GM21737 (cell line): ENCODE data around the gene GPR153.
A peak's percentile ranks its signal among the peaks of the same experiment; 100 is the strongest.

ENCODE experiments used
- ATAC-seq: cut with Tn5 transposase; IDR thresholded peaks from one replicate; pipeline ENCODE4 v1.9.1; 2021; ENCODE audit warnings: mild to moderate bottlenecking, moderate library complexity; ENCODE audit not compliant: unreplicated experiment

The GPR153 gene

DNA sequence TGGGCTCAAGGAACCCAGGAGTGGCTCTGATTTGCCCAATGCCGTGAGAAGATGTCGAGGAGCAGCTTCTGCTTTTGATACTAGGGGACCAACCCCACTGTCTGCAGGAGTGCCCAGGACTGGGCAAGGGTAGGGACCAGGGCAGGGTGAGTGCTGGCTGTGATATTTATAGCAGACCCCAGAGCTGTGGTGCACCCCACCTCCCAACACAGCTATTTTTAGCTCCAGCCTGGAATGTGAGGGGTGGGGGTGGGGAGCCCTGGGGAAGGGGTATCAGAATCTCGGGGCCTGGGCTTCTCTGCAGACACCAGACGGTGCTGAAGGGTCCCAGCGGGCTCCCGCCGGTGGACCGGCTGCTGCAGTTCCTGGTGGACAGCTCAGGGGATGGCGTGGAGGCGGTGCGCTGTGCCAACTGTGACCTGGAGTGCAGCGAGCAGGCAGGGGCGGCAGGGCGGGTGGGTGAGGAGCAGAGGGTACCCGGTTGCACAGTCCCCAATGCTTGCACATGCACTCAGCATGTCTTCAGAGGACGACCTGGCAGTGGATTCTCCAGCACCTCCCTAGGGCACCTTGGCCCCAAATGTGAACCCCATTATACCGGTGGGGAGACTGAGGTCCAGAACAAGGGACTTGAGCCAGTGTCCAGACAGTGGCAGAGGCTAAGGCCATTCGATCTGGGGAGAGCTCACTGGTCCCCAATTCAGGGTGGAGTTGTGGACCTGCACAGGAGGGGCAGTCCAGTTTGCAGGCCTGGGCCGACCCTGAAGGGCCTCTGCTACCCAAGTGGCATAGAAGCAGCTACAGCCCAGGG, 53.6 kb downstream of the GPR153 start:
- ATAC-seq, result no peak

DNA sequence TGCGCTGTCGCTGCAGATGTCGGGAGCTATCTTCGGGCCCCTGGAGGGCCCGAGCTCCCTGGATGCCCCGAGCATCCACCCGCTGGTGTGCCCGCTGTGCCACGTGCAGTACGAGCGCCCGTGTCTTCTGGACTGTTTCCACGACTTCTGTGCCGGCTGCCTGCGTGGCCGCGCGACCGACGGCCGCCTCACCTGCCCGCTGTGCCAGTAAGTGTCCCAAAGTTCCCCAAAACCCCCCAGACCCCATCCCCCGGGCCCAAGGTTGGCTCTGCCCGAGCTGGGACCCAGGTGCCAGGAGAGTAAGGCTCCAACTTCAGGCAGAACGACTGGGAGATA, 54.4 kb downstream of the GPR153 start:
- ATAC-seq, result no peak

DNA sequence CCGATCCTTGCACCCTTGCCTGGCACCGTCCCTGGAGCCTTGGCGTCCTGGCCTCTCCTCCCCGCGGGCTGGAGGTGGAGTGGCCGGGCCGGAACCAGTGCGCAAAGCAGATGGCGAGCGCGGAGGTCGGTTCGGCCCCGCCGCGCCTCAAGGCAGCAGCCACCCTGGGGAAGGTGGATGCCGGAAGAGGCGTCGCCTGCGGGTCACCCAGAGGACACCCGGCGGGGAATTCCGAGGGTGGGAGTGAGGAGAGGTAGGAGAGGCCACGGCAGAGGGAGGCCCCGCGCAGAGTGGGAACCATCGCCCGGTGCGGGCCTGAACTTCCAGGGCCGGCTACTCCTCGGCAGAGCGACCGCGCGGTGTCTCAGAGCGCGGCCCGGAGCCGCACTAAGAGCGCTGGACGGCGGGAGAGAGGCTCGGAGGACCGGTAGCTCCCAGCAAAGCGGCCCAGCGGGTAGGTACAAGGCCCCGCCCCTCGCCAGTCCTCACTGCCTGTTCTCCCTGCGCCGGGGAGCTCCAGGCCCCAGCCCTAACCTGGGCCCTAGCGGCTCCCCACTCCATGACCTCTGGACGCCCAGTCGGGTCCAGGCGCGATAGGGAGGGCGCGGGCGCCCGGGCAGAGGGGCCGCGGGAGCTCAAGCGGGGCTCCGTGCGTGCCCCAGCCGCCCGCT, 54.9 kb downstream of the GPR153 start, which contains the start of gene RNF207:
Gene RNF207, plus strand, starts transcription at position 271 of the 671 bp plus-strand sequence. CDS start 417 bp downstream, outside the sequence.
- peak; percentile 50 for ATAC-seq

DNA sequence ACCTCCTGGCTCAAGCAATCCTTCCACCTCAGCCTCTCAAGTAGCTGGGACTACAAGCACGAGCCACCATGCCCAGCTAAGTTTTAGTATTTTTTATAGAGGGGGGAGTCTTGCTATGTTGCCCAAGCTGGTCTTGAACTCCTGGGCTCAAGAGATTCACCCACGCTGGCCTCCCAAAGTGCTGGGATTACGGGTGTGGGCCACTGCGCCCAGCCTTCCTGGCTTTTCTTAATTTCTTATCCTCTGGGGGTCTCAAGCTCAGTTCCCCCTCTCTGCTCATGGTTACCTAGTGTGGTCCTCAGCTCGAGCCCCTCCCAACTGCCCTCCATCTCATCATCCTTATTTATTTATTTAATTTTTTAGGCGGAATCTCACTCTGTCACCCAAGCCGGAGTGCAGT, 58.6 kb downstream of the GPR153 start:
- ATAC-seq, result no peak

- no peak for ATAC-seq
Measured at GRCh38 chr1:6200188-6200809, 60.6 kb downstream of the GPR153 start.

- ATAC-seq, result peak; percentile 91
Measured at GRCh38 chr1:6199298-6200187, 61.4 kb downstream of the GPR153 start, which contains the start of gene RPL22. Gene RPL22 (minus strand): TSS chr1:6199595. CDS start chr1:6199573, 22 bp downstream.

- no peak for ATAC-seq
Measured at GRCh38 chr1:6198646-6199297, 62.1 kb downstream of the GPR153 start.

DNA sequence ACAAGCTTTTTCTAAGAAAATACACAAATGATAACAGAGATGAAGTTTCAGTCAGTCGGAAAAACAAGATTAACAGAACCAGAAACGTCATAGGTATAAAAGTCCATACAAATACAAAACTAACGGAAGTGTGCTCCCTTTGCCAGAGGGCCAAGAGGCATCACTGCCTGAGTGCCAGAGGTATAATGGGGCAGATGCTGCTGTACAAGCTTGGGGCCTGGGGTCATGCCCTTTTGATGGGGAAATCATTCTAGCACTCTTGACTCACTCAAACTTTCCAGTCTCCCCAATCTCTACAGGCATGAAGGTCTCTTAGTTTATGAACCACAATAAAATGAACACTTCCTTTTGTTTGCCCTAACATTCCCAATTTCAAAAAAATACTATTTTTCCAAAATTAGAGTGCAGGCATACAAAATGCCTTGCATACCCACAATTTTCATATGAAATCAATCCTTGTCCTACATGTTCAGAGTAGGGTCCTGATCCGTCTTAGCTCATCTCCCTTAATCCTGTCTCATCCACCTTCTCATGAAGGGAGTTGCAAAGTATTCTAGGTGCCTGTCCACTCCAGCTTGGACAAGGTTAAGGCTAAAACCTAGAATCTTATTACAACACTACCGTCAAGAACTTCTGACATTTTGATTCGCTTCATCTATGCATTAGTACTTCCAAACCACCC, 63.0 kb downstream of the GPR153 start:
- ATAC-seq, result no peak
